ENCODE results near the gene PSMA4. TPM values are rescaled to one million over a fixed set of nuclear protein-coding genes. Genes with fewer than 3 reads are reported as not detected.

The PSMA4 gene
- polyA plus RNA-seq, 1 of the 3 experiments (the other 2 are of a cell fraction): 212 TPM

DNA sequence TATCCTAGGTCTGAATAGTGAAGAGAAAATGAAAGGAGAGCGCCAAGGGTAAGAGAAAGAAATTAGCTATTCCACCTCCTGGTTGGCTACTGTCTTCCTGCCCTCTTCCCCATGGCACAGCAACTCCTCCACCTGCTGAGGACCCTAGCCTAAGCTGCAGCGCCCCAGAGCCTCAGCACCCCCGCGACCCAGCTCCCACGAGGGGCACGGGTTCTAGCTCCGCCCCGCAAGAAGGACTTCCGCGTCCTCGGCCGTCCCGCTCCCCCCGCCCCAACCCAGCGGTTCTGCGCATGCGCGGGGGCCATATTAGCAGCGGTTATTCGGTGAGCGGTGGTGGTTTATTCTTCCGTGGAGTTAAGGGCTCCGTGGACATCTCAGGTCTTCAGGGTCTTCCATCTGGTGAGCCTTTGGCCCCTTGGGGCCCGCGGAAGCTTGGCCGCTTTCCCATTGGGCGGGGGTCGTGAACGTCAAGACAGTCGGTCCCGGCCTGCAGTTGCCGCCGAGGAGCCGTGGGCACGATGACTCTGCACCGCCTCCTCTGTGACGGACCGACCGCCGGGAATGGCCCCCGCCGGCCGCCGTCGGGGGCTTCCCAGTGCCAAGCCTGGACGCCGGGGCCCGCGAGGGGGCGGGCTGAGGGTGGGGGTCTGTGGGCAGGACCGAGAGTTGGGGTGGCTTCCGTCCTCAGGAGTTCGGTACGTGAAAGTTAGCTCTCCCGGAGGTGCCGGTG lies at the start of gene PSMA4 (continued):
- TF ChIP-seq, protein P1, sequence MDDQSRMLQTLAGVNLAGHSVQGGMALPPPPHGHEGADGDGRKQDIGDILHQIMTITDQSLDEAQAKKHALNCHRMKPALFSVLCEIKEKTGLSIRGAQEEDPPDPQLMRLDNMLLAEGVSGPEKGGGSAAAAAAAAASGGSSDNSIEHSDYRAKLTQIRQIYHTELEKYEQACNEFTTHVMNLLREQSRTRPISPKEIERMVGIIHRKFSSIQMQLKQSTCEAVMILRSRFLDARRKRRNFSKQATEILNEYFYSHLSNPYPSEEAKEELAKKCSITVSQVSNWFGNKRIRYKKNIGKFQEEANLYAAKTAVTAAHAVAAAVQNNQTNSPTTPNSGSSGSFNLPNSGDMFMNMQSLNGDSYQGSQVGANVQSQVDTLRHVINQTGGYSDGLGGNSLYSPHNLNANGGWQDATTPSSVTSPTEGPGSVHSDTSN (IDR thresholded peaks at IDR 0.05): no peak
- peak; percentile 10 for TF ChIP-seq CHD2 (IDR thresholded peaks at IDR 0.05; ENCODE audit: low read length, partially characterized antibody)

DNA sequence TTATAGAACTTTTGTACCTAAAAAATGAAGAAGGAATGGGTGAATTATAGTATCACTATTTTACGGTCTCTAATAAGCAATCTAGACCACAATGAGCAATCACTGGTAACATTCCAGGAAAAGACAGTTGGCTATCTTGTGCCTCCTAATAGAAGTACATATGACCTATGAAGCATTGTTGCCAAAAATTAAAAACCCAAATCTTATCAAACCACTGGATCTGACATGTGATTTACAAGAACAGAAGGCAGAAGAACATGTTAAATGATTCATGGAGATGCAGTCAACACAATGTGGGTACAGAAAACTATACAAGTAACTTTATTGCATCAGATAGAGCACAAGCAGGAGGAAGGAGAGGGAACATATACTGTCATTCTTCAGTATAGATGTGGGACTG lies 47.4 kb upstream of the PSMA4 start:
- Histone ChIP-seq H3K9me3 (no peaks in the 10 kb centered on the region), H3K4me1 (ENCODE audit: control insufficient read depth in 1 of 2, insufficient read depth in 2 of 2, low read depth in 1 of 2, low read length in 1 of 2) (peaks cover 0 to 5% of the 10 kb centered on the region in 2 experiments; a peak in 1 of 4 replicates), H3K9me2 (no peaks in the 10 kb centered on the region), H3K27me3 (ENCODE audit: insufficient read depth) (no peaks in the 10 kb centered on the region), H3K27ac (ENCODE audit: low read depth in 2 of 2, low read length in 1 of 2) (peak overlapping the region in 1 of 2 experiments; percentile 8; a peak in 1 of 4 replicates), H4K20me1 (ENCODE audit: insufficient read depth) (no peaks in the 10 kb centered on the region), H3K4me3 (ENCODE audit: low read depth in 2 of 2, low read length in 1 of 2) (no peak overlapping the region), H3F3A (replicated peaks; ENCODE audit: insufficient read depth) (peaks cover 9% of the 10 kb centered on the region), H3K79me2 (ENCODE audit: insufficient read depth) (no peaks in the 10 kb centered on the region), H2AFZ (ENCODE audit: low read depth) (no peak overlapping the region), H3K36me3 (replicated peaks in 1 of 2; ENCODE audit: control insufficient read depth in 1 of 2, insufficient read depth in 2 of 2, low read length in 1 of 2) (peaks cover 92 to 97% of the 10 kb centered on the region in 2 experiments), H3K4me2 (no peak overlapping the region), H3K9ac (no peak overlapping the region)
- DNase-seq: no peak
- WGBS (ENCODE audit: low lambda C conversion rate): 77% methylated on average over 1 of the region's 1 CpG
- TF ChIP-seq SIN3A (IDR thresholded peaks at IDR 0.05; ENCODE audit: borderline replicate concordance, low read depth, low read length): no peak
- TF ChIP-seq JUND (IDR thresholded peaks at IDR 0.05): no peak
- TF ChIP-seq RXRA (IDR thresholded peaks at IDR 0.05; ENCODE audit: borderline replicate concordance, low read depth): no peak
- TF ChIP-seq, protein P1 (IDR thresholded peaks at IDR 0.05): no peak
- no peak for TF ChIP-seq EP300 (IDR thresholded peaks at IDR 0.05; ENCODE audit: borderline replicate concordance in 1 of 2, low read depth in 1 of 2, low read length in 1 of 2)
- TF ChIP-seq, protein P2, sequence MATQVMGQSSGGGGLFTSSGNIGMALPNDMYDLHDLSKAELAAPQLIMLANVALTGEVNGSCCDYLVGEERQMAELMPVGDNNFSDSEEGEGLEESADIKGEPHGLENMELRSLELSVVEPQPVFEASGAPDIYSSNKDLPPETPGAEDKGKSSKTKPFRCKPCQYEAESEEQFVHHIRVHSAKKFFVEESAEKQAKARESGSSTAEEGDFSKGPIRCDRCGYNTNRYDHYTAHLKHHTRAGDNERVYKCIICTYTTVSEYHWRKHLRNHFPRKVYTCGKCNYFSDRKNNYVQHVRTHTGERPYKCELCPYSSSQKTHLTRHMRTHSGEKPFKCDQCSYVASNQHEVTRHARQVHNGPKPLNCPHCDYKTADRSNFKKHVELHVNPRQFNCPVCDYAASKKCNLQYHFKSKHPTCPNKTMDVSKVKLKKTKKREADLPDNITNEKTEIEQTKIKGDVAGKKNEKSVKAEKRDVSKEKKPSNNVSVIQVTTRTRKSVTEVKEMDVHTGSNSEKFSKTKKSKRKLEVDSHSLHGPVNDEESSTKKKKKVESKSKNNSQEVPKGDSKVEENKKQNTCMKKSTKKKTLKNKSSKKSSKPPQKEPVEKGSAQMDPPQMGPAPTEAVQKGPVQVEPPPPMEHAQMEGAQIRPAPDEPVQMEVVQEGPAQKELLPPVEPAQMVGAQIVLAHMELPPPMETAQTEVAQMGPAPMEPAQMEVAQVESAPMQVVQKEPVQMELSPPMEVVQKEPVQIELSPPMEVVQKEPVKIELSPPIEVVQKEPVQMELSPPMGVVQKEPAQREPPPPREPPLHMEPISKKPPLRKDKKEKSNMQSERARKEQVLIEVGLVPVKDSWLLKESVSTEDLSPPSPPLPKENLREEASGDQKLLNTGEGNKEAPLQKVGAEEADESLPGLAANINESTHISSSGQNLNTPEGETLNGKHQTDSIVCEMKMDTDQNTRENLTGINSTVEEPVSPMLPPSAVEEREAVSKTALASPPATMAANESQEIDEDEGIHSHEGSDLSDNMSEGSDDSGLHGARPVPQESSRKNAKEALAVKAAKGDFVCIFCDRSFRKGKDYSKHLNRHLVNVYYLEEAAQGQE (IDR thresholded peaks at IDR 0.05; ENCODE audit: low read depth, low read length): no peak
- no peak for TF ChIP-seq SMC3 (IDR thresholded peaks at IDR 0.05; ENCODE audit: low read depth, low read length)
- no peak for TF ChIP-seq TEAD4 (IDR thresholded peaks at IDR 0.05; ENCODE audit: borderline replicate concordance, insufficient read depth)
- CTCF ChIA-PET: no interaction called here
- POLR2A ChIA-PET: no interaction called here

Measured in SK-N-SH (cell line).